Right ventricle myocardium inferior (tissue), 1 donor: ENCODE data around the gene SMIM10L1. TPM values are rescaled to one million over a fixed set of nuclear protein-coding genes. Genes with fewer than 3 reads are reported as not detected.
A peak's percentile ranks its signal among the peaks of the same experiment; 100 is the strongest.

Experiments
- ATAC-seq: fragments of 200-7000 bp; cut with Tn5 transposase; one replicate; pipeline ENCODE4 v1.9.1; 2020; ENCODE audit warnings: mild to moderate bottlenecking, moderate library complexity
- DNase-seq: peaks from one replicate; pipeline ENCODE4 v3.0.0; 2021; ENCODE audit errors: missing footprints
- intact Hi-C: fragments of 100-400 bp; cut with DNase I; formaldehyde crosslinking; loops from one replicate; pipeline ENCODE4 v1.11.0; 2022
- long read RNA-seq: library from polyadenylated mRNA; unstranded; transcript quantifications from one replicate; pipeline ENCODE4 v2.0.0, GENCODE V29; 2021
- total RNA-seq: library from RNA; stranded (reverse); fragmentation: NEBNext Ultra II Directional; extraction: Animal tissue kit (Norgen Biotek cat#: 25700); gene quantifications from one replicate; pipeline ENCODE4 v1.2.1, GENCODE V29; 2021
- donor health status: DM: no; HTN: yes; CAD: no; lungs with severe emphysema.

SMIM10L1 gene
- 14.6 TPM for total RNA-seq
- long read RNA-seq, full-length matches to known transcripts = 33 of 33 reads
- long read RNA-seq, partial matches to known transcripts = 0 of 33 reads
- long read RNA-seq, other reads (novel, unspliced or antisense) = 0 of 33 reads

DNA sequence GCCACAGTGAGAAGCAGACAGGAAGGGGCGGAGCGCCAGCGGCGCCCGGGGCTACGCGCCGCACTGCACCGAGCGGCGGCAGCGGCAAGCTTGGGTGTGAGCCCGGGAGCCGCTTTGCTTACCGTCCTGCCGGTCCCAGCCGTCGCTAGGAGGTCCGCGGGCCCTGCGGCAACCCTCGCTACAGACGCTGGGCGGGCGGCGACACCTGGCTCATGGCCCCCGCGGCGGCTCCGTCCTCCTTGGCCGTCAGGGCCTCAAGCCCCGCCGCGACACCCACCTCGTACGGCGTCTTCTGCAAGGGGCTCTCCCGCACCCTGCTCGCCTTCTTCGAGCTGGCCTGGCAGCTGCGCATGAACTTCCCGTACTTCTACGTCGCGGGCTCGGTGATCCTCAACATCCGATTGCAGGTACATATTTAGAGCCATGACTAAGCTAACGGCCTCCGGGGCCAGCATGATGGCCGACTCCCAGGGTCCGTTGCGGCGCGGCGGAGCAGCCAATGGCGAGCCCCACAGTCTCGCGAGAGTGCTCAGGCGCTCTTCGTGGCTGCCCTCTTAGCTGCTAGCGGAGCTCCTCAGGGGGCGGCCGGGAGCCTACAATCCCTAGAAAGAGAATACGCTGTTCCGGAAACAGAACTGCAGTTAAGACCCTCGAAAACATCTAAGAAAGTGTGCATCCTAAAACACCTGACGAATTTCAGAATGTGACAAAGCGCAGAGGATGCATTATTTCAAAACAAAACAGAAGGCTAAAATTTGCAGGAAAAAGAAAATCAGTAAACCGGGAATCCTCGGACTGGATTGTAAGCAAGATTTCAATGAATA lies at the start of gene SMIM10L1:
Gene SMIM10L1 (plus strand): TSS at position 50 of the 824 bp plus-strand sequence. CDS start 163 bp downstream, at position 213.
- intact Hi-C loops = loop anchor here (5.0 kb wide), 2 partner anchors 204 to 959 kb away; partner anchors contain the start of gene GABARAPL1
- DNase-seq (peak; percentile 95), ATAC-seq (peak; percentile 100)

DNA sequence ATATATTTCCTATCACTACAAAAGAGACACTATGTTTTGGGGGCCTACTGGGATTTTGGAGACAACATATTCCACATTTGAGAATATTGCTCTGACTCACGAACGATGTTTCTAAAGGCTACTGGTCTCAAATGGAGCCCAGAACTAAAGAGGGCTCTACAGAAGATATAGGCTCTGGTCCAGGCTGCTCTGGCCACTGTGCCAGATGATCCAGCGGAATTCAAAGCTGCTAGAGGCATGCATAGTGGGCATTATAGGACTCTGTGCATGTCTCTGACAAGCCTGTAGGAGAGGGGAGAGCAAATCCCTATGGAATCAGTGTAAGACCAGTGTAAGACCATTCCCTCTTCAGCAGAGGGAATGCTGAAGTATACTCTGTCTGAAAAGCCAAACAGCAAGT lies 40.6 kb upstream of the SMIM10L1 start:
- no peak for ATAC-seq

DNA sequence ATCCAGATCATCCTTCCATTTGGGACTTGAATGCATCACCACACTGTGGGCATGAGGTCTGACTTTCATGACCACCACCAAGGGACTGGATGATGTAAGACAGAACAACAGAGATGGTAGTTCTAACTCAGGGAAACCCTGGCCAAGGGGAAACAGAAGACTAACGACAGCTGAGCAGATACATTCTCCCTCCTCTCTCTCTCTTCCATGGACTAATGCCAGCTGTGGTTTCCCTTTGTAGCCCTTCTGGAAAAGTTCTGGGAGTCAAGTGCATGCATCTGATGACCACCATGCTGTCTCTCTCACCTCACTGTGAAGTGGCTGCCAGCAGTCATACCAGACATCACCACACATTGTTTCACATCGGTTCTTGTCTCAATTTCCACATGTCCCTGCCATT lies 40.0 kb upstream of the SMIM10L1 start:
- intact Hi-C loops = no loop called here
- DNase-seq (no peak), ATAC-seq (no peak)

More for the DNA sequence above, 40.6 kb upstream of the SMIM10L1 start:
- intact Hi-C loops = no loop called here
- no peak for DNase-seq

DNA sequence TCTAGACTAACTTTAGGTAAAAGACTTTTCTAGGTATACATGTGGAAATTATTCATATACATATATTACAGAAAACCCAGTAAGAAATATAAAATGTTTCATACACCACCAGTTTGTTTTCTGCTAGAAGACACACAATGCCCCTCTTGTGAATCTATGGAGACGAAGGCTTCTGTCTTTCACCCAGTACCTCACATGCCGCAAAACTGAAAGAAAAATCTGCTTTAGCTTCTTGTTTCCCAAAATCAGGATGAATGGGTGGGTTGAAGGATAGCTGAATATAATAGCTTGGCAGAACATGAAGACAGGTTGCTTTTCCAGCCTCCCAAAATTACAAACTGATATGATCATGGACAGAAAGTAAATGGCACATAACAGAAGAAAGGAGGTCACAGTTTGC lies 37.8 kb upstream of the SMIM10L1 start:
- ATAC-seq (no peak), DNase-seq (no peak)
- intact Hi-C loops = no loop called here

DNA sequence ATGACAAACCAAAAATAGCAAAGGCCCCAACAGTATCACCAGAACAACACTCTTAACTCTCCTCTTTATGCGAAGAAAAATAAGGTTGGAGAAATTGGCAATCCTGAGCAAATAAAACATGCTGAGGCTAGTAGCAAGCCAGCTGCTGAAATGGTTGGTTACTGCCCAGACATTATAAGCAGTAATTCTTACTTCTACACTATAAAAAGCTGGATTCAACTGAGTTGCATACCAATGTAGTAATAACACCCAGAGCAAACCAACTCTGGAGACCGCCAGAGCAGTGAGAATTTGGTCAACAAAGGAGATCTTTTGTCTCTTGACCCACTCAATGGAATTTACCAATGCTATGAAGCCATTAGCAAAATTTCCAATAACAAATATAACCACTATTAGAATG lies 37.2 kb upstream of the SMIM10L1 start:
- intact Hi-C loops = no loop called here
- DNase-seq = no peak
- no peak for ATAC-seq

DNA sequence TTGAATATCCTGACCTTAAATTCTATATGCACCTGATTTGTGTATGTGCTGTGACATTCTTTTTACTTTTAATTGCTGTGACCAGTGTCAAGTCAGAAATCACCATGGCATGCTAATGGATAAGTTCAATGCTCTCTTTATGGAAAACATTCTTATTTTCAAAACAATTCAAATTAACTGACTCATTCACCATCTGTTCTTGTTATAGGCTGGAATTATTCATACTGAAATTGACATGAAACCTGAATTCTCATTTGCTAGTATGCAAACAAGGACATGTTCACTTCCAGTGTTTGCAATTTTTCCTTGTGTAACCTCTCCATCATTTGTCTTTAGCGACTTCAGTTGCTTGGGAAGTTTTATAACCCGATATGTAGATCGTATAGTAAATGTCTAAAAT lies 36.7 kb upstream of the SMIM10L1 start, which contains the start of gene TAS2R30:
Gene TAS2R30 (minus strand): TSS at position 340 of the 400 bp plus-strand sequence. CDS start 400 bp downstream, outside the sequence.
- intact Hi-C loops = no loop called here
- DNase-seq = no peak
- no peak for ATAC-seq

DNA sequence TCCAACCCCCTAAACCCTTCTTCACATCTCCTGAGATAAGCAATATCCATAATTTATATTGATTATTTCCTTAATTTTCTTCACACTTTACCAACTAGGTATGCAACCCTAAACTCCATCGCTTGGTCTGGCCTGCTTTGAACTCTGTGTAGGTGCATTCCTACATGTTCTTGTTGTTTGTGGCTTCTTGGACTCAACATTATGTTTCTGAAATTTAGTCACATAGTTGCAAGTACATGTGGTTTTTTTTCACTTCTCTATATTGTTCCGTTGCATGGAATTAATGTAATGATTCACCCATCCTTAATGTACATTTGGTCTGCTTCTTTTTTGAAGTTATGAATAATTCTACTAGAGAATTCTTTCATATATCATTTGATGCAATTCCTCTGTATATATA lies 34.9 kb upstream of the SMIM10L1 start:
- ATAC-seq (no peak), DNase-seq (no peak)
- intact Hi-C loops = no loop called here

DNA sequence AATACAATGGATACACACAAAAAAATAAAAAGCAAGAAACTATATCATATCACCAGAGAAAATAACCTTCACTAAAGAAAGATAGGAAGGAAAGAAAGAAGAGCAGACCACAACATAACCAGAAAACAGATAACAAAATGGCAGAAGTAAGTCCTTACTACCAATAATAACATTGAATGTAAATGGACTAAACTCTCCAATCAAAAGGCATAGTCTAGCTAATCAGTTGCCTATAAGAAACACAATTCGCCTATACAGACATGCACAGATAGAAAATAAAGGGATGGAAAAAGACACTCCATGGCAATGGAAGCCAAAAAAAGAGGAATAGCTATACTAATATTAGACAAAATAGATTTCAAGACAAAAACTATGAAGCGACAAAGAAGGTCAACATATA lies 27.6 kb upstream of the SMIM10L1 start:
- DNase-seq (no peak), ATAC-seq (no peak)
- intact Hi-C loops = no loop called here

DNA sequence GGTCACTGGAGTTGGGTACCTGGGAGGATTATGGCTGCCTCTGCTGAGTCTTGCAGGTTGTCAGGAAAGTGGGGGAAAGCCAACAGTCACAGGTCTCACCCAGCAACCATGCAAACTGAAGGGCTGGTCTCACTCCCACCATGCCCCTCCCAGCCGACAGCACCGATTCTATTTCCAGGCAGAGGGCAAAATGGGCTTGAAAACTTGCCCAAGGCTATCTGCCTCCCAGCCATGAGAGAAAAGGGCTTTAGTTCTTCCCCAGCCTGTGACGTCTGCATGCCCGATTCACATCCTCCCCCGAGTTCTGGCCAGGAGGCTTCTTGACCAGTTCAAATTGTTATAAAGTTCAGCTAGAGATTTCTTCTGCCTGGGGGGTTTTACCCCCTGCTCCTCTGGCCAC lies 26.7 kb upstream of the SMIM10L1 start:
- ATAC-seq (no peak), DNase-seq (no peak)
- intact Hi-C loops = no loop called here

DNA sequence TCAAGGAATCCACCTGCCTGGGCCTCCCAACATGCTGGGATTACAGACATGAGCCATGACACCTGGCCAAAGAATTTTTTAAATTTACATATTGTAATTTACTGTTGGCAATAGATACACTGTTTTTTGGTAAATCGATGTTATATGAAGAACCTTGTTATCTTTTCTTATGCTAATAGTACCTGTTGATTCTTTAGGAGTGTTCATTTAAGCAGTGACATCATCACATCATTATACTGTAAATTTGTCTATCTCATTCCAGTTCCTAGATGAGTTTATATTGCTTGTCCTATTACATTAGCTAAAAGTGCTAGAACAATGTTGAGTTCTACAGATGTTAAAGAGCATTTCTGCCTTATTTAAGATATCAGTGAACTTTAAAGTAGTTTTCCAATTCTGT lies 23.6 kb upstream of the SMIM10L1 start:
- DNase-seq (no peak), ATAC-seq (no peak)
- intact Hi-C loops = no loop called here

DNA sequence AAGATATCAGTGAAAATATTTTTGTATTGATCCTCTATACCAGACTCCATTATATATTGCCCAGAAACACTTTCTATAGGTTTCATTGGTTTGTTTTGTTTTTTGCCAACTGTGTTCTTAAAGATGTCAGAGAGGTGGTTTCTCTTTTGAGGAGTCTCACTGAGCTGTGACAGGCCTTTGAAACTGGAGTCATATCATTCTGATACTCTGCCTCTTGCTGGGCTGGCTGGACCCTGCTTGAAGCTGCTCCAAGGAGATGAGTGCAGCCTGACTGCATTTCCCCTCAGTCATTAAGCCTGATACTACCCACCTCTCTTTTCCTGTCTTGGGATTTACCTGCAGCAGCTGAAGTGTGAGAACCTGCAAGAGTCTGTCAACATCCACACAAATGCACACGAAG lies 20.2 kb upstream of the SMIM10L1 start:
- ATAC-seq = no peak
- intact Hi-C loops = no loop called here
- no peak for DNase-seq

DNA sequence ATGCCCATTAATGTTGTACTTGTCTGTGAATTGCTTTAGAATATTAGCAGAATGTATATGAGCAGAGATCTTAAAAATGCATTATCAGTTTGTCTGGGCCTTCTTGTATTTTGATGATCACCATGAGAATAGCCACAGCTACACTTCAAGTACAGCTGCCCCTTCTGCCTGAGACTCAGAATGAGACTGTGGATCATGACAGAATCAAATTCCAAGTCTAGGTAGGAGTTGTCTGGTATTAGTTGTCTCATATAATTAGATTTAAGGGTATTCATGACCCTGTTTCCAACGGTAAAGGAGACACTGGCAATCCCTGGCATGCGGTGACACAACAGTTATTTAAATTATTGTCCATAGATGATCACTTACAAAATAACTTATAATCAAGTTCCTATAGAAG lies 18.3 kb upstream of the SMIM10L1 start:
- DNase-seq = no peak
- no peak for ATAC-seq
- intact Hi-C loops = no loop called here

DNA sequence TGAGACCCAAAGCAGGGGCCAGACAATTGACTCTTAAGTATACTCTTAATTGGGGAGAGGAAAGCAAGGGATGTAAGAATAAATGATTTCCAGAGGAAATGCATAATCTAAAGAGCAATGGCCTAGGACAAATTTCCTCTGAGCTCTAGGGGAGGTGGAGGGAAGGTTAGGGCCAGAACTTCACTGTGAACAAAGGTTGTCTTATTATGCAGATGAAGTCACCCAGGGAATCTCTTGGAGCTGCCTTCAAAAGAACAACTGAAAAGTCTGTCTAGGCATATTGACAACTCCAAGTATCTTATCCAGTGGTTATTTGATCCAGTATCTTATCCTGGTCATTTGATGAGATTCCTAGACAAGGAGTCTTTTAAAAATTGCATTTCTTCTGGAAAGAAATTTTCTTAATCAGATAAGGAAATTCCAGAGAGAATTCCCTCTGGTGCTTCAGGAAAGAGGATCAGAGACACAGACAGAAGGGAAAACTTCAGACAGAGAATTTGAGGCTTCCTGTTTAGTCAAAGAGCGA lies 16.5 kb upstream of the SMIM10L1 start:
- no peak for DNase-seq
- no peak for ATAC-seq
- intact Hi-C loops = no loop called here

DNA sequence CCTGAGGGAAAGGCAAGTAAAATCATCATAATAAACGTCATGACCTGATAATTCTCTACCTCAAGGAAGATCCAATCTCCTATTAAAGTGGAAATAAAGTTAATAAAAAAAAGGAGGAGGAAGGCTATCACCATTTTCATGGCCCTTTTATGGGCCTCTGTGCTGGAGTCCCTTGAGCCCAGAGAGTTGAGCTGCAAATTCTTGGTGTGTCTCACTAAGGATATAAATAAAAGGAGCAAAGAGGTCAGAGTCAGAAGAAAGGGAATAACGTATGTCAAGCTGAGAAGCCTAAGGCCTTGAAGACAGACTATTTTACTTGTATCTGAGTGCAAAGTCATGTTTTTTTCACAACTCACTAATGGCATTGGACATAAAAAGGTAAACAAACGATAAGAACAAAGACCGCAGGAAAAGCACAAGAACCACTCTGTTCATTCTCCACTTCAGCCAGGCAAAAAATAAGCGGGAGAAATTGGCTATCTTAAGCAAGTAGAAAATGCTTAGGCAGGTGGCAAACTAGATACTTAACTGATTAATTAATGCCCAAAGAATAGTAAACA lies 12.0 kb upstream of the SMIM10L1 start:
- no peak for DNase-seq
- ATAC-seq = no peak
- intact Hi-C loops = no loop called here

DNA sequence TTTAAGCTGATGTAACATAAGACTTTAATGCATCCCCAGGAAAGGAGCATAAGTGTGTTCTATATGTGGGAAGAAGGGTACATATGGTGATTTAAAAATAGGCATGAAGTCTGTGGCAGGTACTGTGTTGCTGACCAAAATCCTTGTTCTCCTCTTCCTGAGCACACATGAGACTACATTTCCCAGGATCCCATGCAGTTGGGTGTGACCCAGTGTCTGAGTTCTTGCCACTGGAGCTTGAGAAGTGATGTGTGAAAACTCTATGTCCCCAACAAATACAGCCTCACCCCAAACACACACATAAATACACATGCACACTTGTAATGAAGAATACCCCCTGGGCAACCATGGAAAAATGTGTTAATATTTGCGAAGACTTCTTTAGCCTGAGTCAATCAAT lies 8.5 kb upstream of the SMIM10L1 start:
- ATAC-seq = no peak
- DNase-seq = no peak
- intact Hi-C loops = no loop called here

DNA sequence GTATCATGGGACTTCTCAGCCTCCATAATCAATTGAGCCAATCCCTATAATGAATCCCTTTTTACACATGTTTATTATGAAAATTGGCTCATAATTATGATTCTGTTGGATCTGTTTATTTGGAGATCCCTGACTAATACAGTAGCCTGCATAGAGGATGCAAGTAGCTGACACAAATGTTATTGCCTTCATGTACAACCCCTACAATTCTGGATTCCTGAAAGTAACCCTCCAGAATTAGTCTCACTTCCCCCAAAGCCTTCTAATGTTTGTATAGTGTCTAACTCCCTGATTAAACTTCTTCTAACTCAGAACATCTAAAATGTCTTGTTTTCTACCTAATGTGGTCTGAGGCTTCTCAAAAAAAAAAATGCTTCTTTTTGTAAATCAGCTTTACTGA lies 6.6 kb upstream of the SMIM10L1 start:
- intact Hi-C loops = no loop called here
- ATAC-seq (no peak), DNase-seq (no peak)

DNA sequence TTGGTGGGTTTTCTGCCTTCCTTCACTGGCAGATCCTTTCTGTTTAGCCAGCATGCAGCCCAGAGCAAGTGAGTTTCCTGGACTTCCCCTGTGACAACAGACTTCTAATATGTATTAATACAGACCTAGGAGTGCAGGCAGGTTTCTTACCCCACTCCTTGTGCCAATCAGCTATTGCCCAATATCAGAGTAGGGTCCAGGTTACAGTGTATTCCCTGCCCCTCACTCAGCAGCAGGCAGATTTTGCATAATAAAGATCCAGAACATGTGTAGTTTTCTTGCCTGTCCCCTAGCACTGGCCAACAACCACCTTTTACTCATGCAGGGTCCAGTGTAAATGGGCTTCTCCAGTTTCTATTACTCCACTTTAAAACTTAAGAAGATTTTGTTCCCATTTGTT lies 4.7 kb upstream of the SMIM10L1 start:
- intact Hi-C loops = no loop called here
- DNase-seq (no peak), ATAC-seq (no peak)

DNA sequence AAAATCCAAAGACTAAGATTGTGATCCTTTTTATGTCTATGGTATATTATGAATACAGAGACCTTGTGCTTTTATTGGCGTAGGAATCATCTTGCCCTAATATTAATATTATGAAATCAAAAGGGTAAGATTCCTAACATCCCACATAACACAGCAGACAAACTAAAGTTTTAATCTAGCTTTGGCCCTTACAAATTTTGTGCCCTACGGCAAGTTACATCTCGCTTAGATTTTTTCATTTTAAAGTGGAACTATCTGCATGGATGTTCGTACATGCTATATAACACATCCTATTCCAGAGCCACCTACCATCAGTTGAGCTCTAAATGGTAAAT lies 217 bp upstream of the SMIM10L1 start:
- no peak for ATAC-seq

DNA sequence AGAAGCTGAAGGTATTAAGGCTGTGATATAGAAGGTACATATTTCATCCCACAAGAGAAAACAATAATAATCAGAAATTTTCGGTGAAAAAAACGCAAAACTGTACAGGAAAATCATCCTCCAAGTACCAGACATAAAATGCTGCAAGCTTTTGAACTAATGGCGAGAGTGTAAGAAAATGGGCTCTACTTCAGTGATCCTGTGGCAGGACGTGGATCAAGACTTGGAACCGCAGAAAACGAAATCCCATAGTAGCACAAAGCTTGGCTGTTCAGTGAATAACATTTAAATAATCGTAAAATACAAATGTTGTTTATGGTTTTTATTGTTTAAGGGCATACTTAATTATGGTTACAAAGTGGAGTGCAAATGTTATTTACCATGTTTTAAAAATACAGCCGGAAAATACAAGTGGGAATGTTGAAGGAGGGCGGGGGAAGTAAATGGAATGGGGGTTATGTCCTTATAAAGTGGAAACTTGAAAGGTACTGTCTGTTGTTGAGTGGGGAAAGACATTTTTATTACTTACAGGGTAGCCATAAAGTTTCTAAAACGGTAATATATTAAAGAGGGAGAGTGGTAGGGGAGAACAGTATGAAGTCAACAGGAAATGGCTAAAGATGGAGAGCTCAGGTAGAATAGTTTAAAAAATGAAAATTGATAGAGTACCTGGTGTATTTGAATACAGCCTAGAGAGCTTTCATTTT lies 1.1 kb downstream of the SMIM10L1 start:
- ATAC-seq (no peak), DNase-seq (no peak)
- intact Hi-C loops = loop anchor here (5.0 kb wide), 2 partner anchors 205 to 960 kb away; partner anchors contain the start of gene GABARAPL1

More for the DNA sequence above, 217 bp upstream of the SMIM10L1 start:
- no peak for DNase-seq
- intact Hi-C loops = loop anchor here (5.0 kb wide), 2 partner anchors 203 to 958 kb away; partner anchors contain the start of gene GABARAPL1
